ENCODE results near the gene PLOD3. TPM values are rescaled to one million over a fixed set of nuclear protein-coding genes. Genes with fewer than 3 reads are reported as not detected.
"Not testable (repeated sequence)": the region's sequence is repeated elsewhere in the genome, so short reads cannot be mapped to it uniquely, and the experiment has no call there.

Gene PLOD3
- total RNA-seq, result 8.2 TPM

- FAIRE-seq, result no peak
- DNase-seq (ENCODE audit: low spot score in 2 of 2), result peak; percentile 97
Observed at GRCh38 chr7:101217388-101218235, at the start of gene PLOD3, which contains the start of gene ZNHIT1. TSS of gene PLOD3 (minus strand) at chr7:101217581. CDS start at chr7:101217274, 307 bp downstream. TSS of gene ZNHIT1 (plus strand) at chr7:101218165. CDS start at chr7:101218196, 31 bp downstream.

GRCh38 chr7:101265622-101266516 is 48.5 kb upstream of the PLOD3 start:
- FAIRE-seq (no peak), DNase-seq (ENCODE audit: low spot score in 2 of 2) (no peak)

- not testable (repeated sequence) for FAIRE-seq; DNase-seq (ENCODE audit: low spot score in 2 of 2)
Observed at GRCh38 chr7:101264102-101264706, 46.8 kb upstream of the PLOD3 start.

- no peak for FAIRE-seq
- DNase-seq (ENCODE audit: low spot score in 2 of 2), result no peak
Observed at GRCh38 chr7:101258243-101258731, 40.9 kb upstream of the PLOD3 start.

GRCh38 chr7:101255796-101256195 is 38.4 kb upstream of the PLOD3 start:
- FAIRE-seq, result no peak
- no peak for DNase-seq (ENCODE audit: low spot score in 2 of 2)

- not testable (repeated sequence) for DNase-seq (ENCODE audit: low spot score in 2 of 2); FAIRE-seq
Observed at GRCh38 chr7:101253199-101253598, 35.8 kb upstream of the PLOD3 start.

- FAIRE-seq (no peak), DNase-seq (ENCODE audit: low spot score in 2 of 2) (peak; percentile 80 to 93)
Observed at GRCh38 chr7:101251871-101252659, 34.7 kb upstream of the PLOD3 start.

GRCh38 chr7:101250324-101250723 is 32.9 kb upstream of the PLOD3 start:
- DNase-seq (ENCODE audit: low spot score in 2 of 2) (no peak), FAIRE-seq (no peak)

GRCh38 chr7:101248276-101248675 is 30.9 kb upstream of the PLOD3 start:
- FAIRE-seq (no peak), DNase-seq (ENCODE audit: low spot score in 2 of 2) (no peak)

GRCh38 chr7:101245147-101245668 is 27.8 kb upstream of the PLOD3 start:
- FAIRE-seq, result no peak
- no peak for DNase-seq (ENCODE audit: low spot score in 2 of 2)

- DNase-seq (ENCODE audit: low spot score in 2 of 2) (peak; percentile 86 to 92), FAIRE-seq (no peak)
Observed at GRCh38 chr7:101244375-101245146, 27.2 kb upstream of the PLOD3 start, which contains the start of gene FIS1. TSS of gene FIS1 (minus strand) at chr7:101245081. CDS start at chr7:101245004, 77 bp downstream.

GRCh38 chr7:101243646-101244374 is 26.4 kb upstream of the PLOD3 start:
- FAIRE-seq, result no peak
- DNase-seq (ENCODE audit: low spot score in 2 of 2), result peak in 1 of 2 donors; percentile 10

- no peak for FAIRE-seq
- no peak for DNase-seq (ENCODE audit: low spot score in 2 of 2)
Observed at GRCh38 chr7:101241443-101242349, 24.3 kb upstream of the PLOD3 start.

GRCh38 chr7:101241015-101241363 is 23.6 kb upstream of the PLOD3 start:
- no peak for FAIRE-seq

GRCh38 chr7:101240226-101241014 is 23.0 kb upstream of the PLOD3 start:
- DNase-seq (ENCODE audit: low spot score in 2 of 2) (no peak), FAIRE-seq (no peak)

More at GRCh38 chr7:101241015-101241363, 23.6 kb upstream of the PLOD3 start:
- no peak for DNase-seq (ENCODE audit: low spot score in 2 of 2)

GRCh38 chr7:101239951-101240220 is 22.5 kb upstream of the PLOD3 start:
- no peak for FAIRE-seq

More at GRCh38 chr7:101239951-101240220, 22.5 kb upstream of the PLOD3 start:
- no peak for DNase-seq (ENCODE audit: low spot score in 2 of 2)
